Cardiac muscle cell (in vitro differentiated cells and primary cell): ENCODE results near the gene CLCA2. TPM values are rescaled to one million over a fixed set of nuclear protein-coding genes. Genes with fewer than 3 reads are reported as not detected.

Source experiments
- DNase-seq, 2 donors: peaks; one replicate each; pipeline versions ENCODE4 v3.0.0 to v3.0.0-alpha.2; 2010 to 2017; ENCODE audit warnings: low read depth in 1 of 2, low spot score in 1 of 2
- H3K27ac ChIP-seq: fragments of 200-600 bp; sonication (generic); 2 replicates; pipeline ENCODE4 v1.5.1; 2016
- H3K27me3 ChIP-seq: fragments of 200-600 bp; sonication (generic); 2 replicates; pipeline ENCODE4 v1.6.0; 2016; ENCODE audit warnings: control low read depth
- H3K36me3 ChIP-seq: fragments of 200-600 bp; sonication (generic); 2 replicates; pipeline ENCODE4 v1.5.1; 2016; ENCODE audit warnings: control low read depth
- H3K4me1 ChIP-seq: fragments of 200-600 bp; sonication (generic); 2 replicates; pipeline ENCODE4 v1.8.1; 2017; ENCODE audit warnings: low read depth, mild to moderate bottlenecking, mixed run types
- H3K4me3 ChIP-seq: fragments of 200-600 bp; sonication (generic); 2 replicates; pipeline ENCODE4 v1.5.1; 2016; ENCODE audit warnings: mild to moderate bottlenecking
- H3K9me3 ChIP-seq: fragments of 200-600 bp; sonication (generic); 2 replicates; pipeline ENCODE4 v1.5.1; 2017; ENCODE audit warnings: low read depth, mild to moderate bottlenecking, control low read depth
- polyA plus RNA-seq: library from polyadenylated mRNA; unstranded; fragments of >200 nt; fragmentation: Nextera tagmentation; extraction: Ambion mirVana; gene quantifications from 2 replicates; pipeline ENCODE4 v1.2.1, GENCODE V29; 2016
- total RNA-seq: library from RNA; depleted of rRNA; stranded (reverse); fragments of >200 nt; gene quantifications from 2 replicates; pipeline ENCODE4 v1.2.3, GENCODE V29; 2016
- TF ChIP-seq, protein P1 (sequence below): IDR thresholded peaks from 2 replicates; pipeline ENCODE4 v1.5.1; 2012; ENCODE audit warnings: low read depth, mild to moderate bottlenecking, low read length

CLCA2 gene
- total and polyA plus RNA-seq, 2 experiments from 2014 or later = not detected

DNA sequence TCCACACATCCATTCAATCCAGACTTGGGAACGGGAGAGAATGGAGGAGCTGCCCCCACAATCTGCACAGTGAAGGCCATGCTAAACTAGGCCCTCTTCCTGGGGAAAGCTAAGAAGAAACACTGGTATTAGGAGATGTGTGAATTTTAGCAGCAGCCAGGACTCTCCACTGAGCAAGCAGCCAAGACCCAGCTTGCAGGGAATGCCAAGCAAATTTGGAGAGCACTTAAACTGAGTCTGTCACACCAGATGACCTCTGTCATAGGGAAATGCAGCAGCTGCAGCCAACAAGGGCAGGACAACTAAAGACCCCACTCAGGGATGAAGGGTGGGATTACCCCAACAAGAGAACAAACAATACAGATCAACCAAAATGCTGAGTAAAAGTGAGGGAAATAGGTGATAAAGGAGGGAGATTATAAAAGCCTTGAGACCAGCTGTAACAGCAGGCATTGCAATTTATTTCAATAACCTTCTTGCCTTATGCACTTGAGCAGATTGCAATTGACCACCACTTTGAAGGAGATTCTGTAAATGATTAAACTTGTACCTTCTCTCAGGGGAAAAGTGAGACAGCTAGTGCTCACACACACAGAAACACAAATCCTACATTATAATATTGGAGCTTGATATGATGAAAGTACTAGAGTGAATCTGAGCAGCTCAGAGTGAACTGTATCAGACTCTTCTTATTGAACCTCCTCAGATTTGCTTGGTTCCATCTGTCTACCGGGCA, 42.3 kb downstream of the CLCA2 start:
- Histone ChIP-seq H3K36me3 (no peaks in the 10 kb centered on the region), H3K9me3 (no peaks in the 10 kb centered on the region), H3K4me1 (peaks cover under 1% of the 10 kb centered on the region), H3K27me3 (no peaks in the 10 kb centered on the region), H3K4me3 (no peak overlapping the region), H3K27ac (no peak overlapping the region)
- TF ChIP-seq, protein P1, sequence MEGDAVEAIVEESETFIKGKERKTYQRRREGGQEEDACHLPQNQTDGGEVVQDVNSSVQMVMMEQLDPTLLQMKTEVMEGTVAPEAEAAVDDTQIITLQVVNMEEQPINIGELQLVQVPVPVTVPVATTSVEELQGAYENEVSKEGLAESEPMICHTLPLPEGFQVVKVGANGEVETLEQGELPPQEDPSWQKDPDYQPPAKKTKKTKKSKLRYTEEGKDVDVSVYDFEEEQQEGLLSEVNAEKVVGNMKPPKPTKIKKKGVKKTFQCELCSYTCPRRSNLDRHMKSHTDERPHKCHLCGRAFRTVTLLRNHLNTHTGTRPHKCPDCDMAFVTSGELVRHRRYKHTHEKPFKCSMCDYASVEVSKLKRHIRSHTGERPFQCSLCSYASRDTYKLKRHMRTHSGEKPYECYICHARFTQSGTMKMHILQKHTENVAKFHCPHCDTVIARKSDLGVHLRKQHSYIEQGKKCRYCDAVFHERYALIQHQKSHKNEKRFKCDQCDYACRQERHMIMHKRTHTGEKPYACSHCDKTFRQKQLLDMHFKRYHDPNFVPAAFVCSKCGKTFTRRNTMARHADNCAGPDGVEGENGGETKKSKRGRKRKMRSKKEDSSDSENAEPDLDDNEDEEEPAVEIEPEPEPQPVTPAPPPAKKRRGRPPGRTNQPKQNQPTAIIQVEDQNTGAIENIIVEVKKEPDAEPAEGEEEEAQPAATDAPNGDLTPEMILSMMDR = no peak
- no peak for DNase-seq

DNA sequence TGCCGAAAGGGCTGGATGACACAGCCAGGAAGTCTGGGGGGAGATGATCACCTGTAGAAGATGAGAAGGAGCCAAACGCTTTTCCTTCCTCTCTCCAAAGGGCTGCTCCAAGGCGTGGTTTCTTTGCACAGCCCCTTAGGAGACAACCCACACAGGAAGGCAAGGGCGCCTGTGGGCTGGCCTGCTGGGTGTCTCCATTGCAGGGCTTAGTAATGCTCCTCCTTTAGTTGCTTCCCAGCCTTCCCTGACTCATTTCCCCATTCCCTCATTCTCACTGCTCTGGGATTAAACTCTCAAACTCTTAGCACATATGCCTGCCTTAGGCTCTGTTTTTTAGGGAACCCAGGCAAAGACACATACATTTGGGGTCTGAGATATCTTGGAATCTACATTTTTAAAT, 43.0 kb downstream of the CLCA2 start:
- TF ChIP-seq, protein P1 = no peak
- DNase-seq = no peak
- no peak overlapping the region for H3K27ac ChIP-seq
- H3K36me3 ChIP-seq = no peaks in the 10 kb centered on the region
- no peaks in the 10 kb centered on the region for H3K9me3 ChIP-seq
- no peaks in the 10 kb centered on the region for H3K4me1 ChIP-seq
- no peaks in the 10 kb centered on the region for H3K27me3 ChIP-seq
- H3K4me3 ChIP-seq = no peak overlapping the region

DNA sequence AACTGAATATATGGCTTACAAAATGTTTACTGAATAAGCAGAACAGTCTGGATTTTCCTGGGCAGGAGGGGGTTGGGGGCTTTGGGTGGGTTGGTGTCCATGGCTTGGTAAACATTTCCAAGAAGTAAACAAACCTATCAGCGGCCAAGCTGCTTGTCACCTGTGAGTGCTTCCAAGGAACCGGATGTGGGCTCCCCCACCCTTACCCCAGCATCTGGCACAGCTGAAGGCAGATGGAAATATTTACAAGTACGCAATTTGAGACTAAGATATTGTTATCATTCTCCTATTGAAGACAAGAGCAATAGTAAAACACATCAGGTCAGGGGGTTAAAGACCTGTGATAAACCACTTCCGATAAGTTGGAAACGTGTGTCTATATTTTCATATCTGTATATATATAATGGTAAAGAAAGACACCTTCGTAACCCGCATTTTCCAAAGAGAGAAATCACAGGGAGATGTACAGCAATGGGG, 44.6 kb downstream of the CLCA2 start, which contains the start of gene CLCA1:
Gene CLCA1 (plus strand): TSS at position 427 of the 477 bp plus-strand sequence. CDS start 45 bp downstream, at position 472.
- Histone ChIP-seq H3K27ac (no peak within 1 kb of the TSS), H3K36me3 (no peaks in the 10 kb centered on the region), H3K4me3 (no peak within 1 kb of the TSS), H3K4me1 (no peaks in the 10 kb centered on the region), H3K9me3 (no peaks in the 10 kb centered on the region), H3K27me3 (no peaks in the 10 kb centered on the region)
- TF ChIP-seq, protein P1 = no peak
- DNase-seq = no peak

- H3K4me1 ChIP-seq = no peaks in the 10 kb centered on the region
These were observed 46.9 kb downstream of the CLCA2 start for GRCh38 chr1:86470859-86471258.

DNA sequence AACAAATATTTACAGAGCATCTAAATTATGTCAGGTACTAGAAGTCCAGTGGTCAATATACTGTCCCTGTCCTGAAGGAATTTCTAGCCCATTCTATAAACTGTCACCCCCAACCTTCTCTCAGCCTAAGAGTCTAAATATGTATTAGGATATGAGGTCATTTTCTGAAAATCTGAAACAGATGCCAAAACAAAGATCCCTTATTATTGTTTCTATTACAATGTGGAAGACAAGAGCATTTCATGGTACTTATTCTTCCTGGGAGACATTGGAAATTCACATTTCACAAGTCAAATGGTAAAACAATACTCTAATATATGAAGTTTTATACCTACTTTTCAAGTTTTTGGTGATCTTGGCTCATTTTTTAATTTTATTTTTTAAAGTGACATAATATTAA, 47.3 kb downstream of the CLCA2 start:
- Histone ChIP-seq H3K4me1 (no peaks in the 10 kb centered on the region), H3K36me3 (no peaks in the 10 kb centered on the region), H3K9me3 (no peaks in the 10 kb centered on the region), H3K27ac (no peak overlapping the region), H3K27me3 (no peaks in the 10 kb centered on the region), H3K4me3 (no peak overlapping the region)
- DNase-seq = no peak
- TF ChIP-seq, protein P1 = no peak

More at GRCh38 chr1:86470859-86471258, 46.9 kb downstream of the CLCA2 start:
- TF ChIP-seq, protein P1 = no peak
- Histone ChIP-seq H3K27me3 (no peaks in the 10 kb centered on the region), H3K9me3 (no peaks in the 10 kb centered on the region), H3K4me3 (no peak overlapping the region), H3K27ac (no peak overlapping the region), H3K36me3 (no peaks in the 10 kb centered on the region)
- DNase-seq = no peak
